GM12874 (cell line): Measurements from ENCODE around the gene GAL3ST1.

Experiments used
- CTCF ChIP-seq: IDR thresholded peaks from 2 replicates; pipeline ENCODE4 v1.5.1; 2011; ENCODE audit warnings: low read depth, mild to moderate bottlenecking, control low read depth, low read length, moderate library complexity; ENCODE audit not compliant: insufficient read depth

GAL3ST1 gene

DNA sequence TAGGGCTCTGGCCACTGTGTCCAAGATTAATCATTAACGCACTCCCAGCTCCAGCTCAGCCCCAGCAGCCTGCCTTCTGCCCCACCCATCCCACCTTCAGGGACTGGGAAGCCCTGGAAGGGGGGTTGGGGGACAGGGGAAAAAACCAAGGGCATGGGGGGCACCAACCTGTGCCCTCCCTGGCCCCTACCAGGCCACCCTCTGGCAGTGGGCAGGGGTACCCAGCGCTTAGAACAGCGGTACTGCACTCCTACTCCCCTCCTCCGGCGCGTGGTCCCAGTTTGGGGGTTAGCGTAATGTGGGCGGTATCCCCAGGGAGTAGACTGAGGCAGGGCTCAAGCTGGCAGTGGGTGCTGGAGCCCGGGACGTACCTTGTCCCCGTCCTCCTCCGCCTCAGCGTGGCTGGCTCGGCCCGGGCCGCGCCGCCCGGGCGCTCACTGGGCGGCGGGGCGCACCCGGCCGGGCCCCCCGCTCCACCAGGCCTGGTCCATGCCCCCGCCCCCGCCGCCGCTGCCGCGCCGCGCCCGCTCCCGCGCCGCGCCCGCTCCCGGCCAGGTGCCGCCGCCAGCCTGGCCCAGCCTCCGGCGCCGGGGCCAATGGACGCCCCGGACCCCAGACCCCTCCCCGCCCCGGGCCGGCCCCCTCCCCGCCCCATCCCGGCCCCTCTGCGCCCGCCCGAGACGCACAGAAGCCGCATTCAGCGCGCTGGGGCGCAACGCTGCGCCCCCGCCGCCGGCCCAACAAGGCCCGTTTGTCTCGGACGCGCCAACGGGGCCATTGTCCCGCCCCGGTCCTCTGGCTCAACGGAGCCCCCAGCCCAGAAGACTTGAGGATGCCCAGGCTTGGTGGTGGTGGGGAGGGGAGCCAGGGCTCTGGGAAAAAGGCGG is at the start of gene GAL3ST1:
GAL3ST1 (minus strand) TSS at position 571 of the 887 bp plus-strand sequence. CDS start 17,273 bp downstream, outside the sequence.
- TF ChIP-seq CTCF: no peak

DNA sequence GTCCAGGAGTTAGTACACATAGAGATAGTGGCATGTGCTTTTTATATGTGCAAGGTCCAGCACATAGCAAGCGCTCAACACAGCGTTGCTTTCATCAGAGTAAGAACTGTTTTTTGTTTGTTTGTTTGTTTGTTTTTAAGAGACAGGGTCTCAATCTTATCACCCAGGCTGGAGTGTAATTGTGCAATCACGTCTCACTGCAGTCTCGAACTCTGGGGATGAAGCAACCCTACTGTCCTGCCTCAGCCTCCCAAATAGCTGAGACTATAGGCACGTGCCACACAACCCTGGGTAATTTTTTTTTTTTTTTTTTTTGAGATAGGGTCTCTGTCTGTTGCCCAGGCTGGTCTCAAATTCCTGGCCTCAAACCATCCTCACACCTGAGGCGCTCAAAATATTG is 43.4 kb upstream of the GAL3ST1 start:
- TF ChIP-seq CTCF: no peak

DNA sequence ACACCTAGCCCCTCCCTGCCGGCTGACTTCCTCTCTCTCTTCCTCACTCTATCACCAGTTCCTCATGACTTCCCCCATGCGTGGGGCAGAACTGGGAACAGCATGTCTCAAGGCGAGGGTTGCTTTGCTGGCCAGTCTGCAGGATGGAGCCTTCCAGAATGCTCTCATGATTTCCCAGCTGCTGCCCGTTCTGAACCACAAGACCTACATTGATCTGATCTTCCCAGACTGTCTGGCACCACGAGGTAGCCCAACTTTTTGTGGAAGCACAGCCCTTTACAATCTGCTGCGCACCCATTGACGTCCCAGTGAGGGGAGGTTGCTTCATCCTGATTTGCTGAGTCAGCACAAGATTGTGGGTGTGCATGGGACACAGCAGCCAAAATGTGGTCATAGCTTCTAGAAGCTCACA is 41.1 kb upstream of the GAL3ST1 start:
- no peak for TF ChIP-seq CTCF

- no peak for TF ChIP-seq CTCF
Measured at GRCh38 chr22:30614879-30615278, 40.4 kb upstream of the GAL3ST1 start.

- no peak for TF ChIP-seq CTCF
Measured at GRCh38 chr22:30614268-30614667, 39.8 kb upstream of the GAL3ST1 start.

GRCh38 chr22:30612789-30613188 is 38.3 kb upstream of the GAL3ST1 start:
- TF ChIP-seq CTCF: no peak

- no peak for TF ChIP-seq CTCF
Measured at GRCh38 chr22:30611197-30611596, 36.7 kb upstream of the GAL3ST1 start.
